SHP77 (cell line): ENCODE measurements around the gene SAMD11.
"Not testable (repeated sequence)": the region's sequence is repeated elsewhere in the genome, so short reads cannot be mapped to it uniquely, and the experiment has no call there.

ENCODE experiments used
- DNase-seq, 2 experiments: peaks; one replicate each; lab custom pipeline; 2025; lab: John Stamatoyannopoulos, UW

Gene SAMD11

DNA sequence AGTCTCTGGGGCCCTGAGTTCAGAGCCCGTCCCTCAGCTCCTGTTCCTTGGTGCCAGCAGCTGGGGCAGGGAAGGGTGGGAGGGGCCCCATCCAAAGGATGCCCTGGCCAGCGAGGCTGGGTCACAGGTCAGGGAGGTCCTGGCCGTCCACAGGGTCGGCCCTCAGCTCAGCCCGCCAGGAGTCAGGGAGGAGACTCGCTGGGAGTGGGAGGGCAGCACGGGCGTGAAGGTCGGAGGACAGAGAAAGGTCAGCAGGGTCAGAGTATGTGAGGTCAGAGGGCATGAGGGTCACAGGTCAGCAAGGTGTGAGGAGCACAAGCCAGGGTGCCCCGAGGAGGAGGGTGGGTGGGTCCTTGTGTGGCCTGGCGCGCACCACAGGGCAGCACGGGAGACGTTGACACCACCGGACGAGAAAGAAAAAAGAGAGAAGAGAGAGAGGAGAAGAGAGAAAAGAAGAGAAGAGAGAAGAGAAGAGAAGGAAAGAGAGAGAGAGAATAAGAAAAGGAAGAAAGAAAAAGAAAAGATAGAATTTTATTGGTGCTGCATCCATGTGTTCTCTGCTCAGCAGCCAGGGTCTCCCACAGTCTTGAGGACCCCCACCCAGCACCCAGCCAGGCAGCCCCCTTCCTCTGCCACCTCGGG lies 51.1 kb downstream of the SAMD11 start:
- no peak for DNase-seq

DNA sequence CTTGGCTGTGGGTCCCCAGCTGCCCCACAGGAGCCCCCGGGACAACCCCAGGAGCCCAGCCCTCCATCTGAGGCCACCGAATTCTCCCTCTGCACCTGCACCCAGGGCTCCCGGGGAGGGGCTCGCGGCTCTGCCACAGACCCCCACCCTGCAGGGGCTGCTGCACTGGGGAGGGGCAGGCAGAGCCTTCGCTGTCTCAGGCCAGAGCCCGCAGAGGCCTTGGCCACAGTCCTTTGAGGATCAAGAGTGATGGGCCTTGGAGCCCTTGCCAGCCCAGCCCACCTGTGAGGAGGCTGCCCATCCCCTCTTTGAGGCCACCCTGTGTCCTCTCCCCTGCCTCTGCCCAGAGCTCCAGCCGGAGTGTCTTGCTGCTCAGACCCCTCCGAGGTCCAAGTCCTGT lies 51.6 kb downstream of the SAMD11 start:
- no peak for DNase-seq

DNA sequence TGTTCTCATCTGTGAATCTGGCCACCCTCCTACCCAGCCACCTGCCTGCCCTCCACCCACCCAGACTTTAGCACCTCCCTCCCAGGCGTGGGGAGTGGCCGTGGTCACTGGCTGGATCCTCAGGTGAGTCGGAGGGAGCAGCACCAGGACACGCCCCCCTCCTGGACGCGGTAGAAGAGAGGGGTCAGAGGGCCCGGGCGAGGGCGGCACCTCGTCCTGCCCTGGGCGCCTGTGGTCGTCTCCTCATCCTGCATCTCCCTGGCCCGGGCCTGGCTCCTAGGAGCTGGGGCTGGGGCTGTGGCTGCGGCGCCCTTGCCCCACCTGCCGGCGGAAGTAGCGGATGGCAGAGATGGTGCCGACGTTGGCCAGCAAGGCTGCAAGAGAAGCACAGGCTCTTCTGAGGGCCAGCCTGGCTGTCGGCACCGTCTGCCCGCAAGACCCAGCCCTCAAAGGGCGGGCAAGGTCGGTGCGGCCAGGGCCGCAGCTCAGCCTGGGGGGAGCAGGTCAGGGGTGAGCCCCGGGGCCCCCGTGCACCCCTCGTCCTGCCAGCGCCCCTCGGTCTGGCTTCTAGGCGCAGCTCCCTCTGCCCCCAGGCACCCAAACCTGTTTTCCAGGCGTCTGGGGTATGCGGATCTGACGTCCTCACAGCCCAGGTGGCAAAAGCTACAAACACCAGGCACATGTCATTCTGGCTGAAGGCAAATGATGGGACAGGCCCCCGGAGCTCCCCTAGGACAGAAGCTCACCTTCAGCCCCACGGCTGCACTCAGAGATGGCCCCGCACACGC lies 52.4 kb downstream of the SAMD11 start:
- peak; percentile 57 to 75 for DNase-seq

DNA sequence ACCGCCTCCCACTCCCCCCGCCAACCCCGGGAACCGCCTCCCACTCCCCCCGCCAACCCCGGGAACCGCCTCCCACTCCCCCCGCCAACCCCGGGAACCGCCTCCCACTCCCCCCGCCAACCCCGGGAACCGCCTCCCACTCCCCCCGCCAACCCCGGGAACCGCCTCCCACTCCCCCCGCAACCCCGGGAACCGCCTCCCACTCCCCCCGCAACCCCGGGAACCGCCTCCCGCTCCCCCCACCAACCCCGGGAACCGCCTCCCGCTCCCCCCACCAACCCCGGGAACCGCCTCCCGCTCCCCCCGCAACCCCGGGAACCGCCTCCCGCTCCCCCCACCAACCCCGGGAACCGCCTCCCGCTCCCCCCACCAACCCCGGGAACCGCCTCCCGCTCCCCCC lies 53.1 kb downstream of the SAMD11 start:
- DNase-seq, result not testable (repeated sequence)

DNA sequence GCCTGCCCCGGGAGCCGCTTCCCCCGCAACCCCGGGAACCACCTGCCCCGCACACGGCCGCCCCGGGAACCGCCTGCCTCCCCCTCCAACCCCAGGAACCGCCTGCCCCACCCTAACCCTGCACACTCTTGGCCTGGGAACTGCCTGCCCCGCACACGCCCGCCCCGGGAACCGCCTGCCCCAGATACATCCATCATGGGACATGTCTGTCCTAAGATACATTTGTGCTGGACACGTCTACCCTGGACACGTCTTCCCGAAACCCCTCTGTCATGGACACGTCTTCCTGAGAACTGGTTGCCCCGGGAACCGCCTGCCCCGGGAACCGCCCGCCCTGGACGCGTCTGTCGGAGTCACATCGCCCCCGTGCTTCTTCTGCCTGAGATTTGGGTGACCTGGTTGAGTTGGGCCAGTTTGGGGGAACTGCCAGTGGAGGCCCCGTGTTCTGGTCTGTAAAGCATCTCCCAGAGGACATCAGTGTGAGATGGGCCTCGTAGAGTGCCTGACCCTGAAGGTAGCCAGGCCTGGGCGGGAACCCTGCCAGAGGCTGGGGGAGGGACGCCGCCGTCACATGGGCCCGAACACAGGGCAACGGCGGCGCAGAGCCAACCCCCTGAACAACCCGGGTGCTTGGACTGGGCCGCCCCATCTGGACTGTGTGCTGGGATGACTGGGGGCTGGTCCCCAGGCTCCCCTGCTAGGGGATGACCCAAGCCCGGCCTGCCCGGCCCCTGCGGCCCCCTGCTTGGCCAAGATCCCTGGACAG lies 54.5 kb downstream of the SAMD11 start:
- no peak for DNase-seq

DNA sequence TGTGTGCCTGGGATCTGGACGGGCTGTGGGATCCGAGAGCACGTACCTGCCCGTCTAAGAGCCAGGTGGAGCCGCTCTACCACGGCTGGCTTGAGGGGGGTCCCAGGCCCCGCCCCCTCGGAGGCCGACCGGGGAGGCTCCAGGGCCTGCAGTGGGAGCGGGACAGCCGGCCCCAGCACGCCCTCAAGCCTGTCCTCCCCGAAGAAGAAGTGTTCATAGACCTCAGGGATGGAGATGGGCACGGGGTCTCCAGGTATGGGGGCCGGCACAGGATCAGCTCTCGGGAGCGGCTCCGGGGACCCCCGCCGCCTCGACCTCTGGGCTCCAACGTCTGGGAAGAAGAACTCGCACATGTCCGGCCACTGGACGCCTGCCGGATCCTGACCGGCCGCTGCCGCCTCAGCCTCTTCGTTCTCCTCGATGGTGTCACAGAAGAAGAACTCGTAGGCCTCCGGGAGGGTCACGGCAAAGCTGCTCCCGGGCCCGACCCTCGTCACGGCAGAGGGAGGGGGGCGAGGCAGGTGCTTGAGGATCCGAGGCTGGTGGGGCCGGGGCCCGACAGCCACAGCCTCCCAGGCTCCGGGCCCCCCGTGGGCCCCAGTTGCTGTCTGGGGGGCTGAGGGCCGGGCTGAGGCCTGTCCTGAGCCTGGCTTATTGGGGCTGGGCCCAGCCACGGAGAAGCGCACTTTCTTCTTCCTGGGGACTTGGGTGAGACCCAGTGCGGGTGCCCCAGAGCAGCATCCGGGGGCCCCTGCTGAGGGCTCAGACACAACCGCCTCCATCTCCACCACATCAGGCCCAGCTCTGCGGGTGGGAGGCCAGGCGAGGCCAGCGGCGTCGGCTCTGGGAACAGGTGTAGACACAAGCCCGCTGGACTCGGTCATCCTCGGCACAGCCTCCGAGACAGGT lies 55.4 kb downstream of the SAMD11 start:
- DNase-seq, result no peak

DNA sequence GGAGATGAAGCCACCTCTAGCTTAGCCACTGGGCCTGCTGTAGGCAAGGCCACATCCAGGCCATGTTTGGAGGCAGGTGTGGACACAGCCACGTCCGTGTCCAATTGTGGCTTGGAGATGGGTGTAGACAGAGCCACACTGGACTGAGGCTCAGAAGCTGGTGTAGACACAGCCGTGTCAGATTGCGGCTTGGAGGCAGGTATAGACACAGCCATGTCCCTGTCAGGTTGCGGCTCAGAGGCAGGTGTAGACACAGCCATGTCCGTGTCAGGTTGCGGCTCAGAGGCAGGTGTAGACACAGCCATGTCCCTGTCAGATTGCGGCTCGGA lies 56.0 kb downstream of the SAMD11 start:
- DNase-seq, result no peak

DNA sequence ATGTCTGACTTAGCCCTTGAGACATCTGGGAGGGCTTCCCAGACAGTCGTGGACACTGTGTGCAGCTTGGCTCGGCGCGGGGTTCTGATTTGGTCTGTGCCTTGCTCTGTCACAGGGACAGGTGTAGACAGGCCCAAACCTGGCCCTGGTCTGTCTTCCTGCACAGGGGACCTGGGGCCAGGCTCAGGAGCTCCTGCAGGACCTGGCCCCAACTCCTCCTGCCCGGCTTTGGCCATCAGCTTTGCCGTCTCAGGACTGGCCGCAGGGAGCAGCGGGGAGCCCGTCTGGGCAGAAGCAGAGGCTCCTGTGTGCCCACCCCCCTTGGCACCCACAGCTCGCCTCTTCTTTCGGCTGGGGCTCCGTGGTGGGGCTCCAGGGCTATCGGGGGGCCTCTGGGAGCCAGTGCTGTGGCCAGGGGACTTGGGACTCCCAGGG lies 56.4 kb downstream of the SAMD11 start:
- no peak for DNase-seq

DNA sequence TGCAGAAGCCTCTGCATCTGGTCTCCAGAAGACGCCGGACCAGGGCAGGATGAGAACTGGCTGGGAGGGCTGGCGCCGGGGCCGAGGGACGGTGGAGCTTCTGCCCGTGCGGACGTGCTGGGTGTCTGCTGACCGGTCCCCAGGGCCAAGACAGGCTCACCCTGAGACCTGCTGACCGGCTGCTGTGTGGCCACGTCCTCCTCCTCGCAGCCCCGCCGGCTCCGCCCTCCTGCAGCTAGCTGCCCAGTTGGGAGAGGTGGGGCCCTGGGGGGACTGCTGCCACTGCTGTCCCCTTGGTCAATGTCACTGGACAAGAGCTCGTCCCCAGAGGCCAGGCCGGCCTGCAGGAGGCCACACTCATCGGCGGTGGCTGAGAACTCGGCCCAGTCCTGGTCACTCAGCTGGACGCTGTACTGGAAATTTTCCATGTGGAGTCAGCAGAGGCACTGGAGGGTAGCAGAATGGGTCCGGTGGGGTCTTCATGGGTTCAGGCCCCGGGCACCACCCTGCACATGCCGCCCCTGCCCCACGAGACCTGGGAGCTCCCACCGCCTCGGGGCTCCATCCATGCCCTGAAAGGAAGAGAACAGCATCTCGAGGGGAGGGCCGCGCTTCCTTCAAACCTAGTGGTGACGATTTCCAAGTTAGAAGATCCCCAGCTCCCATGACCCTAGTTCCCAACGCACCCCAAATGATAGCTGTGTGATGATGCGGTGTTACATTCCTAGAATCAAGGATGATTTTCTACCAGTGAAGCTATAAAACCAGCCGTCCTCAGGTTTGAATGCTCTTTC lies 57.1 kb downstream of the SAMD11 start:
- no peak for DNase-seq

DNA sequence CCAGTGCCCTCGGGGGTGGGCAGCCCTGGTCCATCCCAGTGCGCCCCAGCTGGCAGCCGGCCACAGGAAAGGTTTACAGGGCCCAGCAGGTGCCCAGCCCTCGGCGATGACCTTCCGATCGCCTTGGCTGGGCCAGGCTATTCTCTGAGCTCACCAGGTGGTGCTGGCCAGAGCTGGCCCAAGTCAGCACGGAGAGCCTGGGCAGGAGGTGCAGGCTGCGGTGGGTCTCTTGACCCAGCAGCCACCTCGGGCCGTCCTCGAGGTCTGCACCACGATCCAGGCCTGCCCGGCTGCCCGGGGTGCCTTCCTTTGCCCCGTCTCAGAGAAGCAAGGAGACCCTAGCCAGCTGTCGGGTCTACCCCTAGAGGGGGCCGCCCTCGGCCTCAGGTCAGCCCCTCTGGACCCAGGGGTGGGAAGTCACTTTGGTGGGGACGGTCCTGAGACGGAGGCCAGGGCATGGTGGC lies 57.8 kb downstream of the SAMD11 start:
- no peak for DNase-seq

DNA sequence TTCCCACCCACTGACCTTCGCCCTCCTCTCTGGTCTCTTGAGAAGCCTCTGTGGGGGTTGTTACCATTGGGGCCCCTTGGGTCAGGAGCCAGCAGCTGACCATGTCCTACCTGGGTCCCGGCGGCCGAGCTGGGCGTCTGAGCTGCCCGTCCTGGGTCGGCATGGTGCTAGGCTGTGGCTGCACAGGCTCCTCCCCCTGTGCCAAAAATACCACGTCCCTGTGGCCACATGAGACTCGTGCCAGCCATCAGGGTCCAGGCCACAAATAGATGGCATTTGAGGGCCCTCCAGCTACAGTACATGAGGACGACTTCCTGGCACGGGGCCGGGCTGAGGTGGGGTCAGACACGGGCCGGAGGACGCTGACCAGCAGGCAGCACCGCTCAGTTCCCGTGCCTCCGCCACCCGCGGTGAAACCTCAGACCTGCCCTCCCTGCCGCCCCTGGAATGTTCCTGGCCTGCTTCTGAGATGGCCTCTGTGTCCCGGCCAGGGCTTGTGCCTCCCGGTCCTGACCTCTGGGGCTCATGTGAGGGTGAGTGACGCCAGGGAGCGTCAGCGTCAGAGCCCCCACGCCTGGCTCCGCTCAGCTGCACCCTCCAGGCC lies 58.3 kb downstream of the SAMD11 start, which contains the start of gene PERM1:
Gene PERM1, minus strand, starts transcription at position 139 of the 604 bp plus-strand sequence. CDS start 1,064 bp downstream, outside the sequence.
- no peak for DNase-seq

DNA sequence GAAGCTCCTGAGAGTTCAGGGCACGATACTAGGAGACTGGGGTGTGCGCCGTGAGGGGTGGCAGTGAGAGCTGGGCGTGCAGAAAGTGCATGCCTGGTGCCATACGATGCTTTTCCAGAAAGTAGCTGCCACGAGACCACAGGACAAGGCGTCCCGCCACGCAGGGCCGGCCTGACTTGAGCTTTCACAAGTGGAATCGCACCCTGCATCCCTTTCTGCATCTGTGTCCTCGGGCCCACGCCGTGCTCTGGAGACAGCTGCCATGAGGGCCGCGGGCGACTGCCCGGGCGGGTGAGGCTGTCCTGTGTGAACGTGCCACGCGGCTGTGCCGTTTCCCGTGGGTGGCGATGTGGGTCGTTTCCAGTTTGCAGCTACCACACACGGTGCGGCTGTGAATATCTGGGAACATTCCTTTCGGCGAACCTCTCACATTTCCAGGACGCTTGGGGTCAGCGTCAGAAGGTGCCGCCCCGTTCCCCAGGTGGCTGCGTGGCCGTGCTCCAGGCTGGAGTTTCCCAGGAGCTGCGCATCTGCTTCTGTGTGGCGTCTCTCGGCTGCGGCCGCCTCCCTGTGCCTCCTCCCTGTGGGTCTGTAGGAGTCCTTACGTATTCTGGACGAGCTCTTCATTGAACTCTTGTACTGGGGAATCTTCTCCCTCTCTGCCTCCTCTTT lies 59.2 kb downstream of the SAMD11 start:
- DNase-seq, result no peak

DNA sequence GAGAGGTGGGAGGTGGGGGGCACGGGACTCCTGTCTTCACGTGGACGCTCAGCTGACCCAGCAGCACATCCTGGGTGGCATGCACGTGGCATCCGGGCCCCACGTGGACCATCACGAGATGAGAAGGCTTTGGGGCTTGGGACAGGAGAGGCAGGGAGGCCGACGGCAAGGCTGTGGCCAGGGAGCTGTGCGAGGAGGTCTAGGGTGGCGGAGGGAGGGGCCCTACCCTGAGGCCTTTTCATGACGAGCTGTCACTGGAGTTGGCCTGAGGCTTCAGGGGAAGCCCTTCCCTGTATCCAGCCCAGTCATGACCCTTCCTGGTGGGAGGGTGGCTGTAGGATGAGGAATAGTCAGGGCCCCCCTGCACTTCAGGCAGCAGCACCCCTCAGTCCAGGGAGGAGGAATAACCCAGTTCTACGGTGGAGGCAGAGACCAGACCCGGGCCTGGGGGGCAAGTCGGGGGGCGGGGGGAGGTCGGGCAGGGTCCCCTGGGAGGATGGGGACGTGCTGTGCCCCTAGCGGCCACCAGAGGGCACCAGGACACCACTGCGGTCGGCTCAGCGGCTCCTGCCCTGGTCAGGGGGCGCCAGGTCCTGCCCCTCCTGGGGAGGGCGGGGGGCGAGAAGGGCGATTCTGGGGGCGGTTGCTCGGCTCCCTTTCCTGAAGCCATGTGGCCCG lies 60.2 kb downstream of the SAMD11 start:
- DNase-seq, result no peak

DNA sequence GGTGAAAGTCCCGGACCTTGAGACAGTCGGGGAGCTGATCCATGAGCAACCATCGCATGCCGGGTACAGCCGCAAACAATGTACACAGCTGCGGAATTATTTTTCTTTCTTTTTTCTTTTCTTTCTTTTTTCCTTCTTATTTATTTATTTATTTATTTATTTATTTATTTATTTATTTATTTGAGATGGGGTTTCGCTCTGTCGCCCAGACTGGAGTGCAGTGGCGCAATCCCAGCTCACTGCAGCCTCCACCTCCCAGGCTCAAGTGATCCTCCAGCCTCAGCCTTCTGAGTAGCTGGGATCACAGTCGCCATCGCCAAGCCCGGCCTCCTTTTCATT lies 60.7 kb downstream of the SAMD11 start:
- DNase-seq, result no peak

DNA sequence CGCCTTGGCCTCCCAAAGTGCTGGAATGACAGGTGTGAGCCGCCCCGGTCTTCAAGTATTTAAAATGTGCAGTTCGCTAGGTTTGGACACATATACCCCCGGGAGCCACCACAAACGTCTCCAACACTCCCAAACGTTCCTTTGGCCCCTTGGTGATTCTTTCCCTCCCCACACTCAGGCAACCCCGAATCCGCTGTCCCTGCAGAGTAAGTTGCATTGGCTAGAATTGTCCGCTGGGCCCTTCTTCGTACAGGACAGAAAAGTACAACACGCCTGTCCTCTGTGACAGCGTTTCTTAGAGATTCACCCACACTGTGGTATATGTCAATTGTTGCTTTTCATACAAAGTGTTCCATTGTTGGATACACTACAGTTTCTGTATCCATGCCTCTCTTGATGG lies 61.4 kb downstream of the SAMD11 start:
- no peak for DNase-seq

DNA sequence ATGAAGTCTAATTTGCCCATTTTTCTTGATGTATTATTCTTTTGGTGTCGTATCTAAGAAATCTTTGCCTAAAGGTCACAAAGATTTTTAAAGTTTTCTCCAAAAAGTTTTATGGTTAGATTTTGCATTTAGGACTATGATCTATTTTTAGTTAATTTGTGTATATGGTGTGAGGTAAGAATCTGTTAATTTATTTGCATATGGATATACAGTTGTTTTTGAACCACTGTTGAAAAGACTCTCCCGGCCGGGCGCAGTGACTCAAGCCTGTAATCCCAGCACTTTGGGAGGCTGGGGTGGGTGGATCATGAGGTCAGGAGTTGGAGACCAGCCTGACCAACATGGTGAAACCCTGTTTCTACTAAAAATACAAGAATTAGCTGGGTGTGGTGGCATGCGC lies 64.3 kb downstream of the SAMD11 start:
- not testable (repeated sequence) for DNase-seq

DNA sequence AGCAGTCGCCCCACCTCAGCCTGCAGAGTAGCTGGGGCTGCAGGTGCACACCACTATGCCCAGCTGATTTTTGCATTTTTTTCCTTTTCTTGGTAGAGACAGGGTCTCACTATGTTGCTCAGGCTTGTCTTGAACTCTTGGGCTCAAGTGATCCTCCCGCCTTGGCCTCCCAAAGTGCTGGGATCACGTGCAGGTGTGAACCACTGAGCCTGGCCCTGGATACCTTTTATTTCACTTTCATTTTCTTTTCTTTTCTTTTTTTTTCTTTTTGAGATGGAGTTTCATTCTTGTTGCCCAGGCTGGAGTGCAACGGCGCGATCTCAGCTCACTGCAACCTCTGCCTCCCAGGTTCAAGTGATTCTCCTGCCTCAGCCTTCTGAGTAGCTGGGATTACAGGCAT lies 67.6 kb downstream of the SAMD11 start:
- DNase-seq, result not testable (repeated sequence)

DNA sequence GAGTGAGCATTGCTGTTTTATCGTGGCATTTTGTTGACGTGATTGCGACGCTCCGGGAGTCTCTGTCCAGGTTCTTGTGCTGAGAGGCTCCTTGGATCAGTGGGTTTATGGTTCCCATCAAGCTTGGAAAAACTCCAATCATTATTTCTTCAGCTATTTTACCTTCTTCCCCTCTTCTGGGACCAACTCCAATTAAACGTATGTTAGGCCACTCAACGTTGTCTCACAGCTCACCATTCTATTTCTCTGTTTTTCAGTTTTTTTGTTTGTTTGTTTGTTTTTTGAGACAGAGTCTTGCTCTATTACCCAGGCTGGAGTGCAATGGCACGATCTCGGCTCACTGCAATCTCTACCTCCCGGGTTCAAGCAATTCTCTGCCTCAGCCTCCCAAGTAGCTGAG lies 68.2 kb downstream of the SAMD11 start:
- DNase-seq, result no peak

DNA sequence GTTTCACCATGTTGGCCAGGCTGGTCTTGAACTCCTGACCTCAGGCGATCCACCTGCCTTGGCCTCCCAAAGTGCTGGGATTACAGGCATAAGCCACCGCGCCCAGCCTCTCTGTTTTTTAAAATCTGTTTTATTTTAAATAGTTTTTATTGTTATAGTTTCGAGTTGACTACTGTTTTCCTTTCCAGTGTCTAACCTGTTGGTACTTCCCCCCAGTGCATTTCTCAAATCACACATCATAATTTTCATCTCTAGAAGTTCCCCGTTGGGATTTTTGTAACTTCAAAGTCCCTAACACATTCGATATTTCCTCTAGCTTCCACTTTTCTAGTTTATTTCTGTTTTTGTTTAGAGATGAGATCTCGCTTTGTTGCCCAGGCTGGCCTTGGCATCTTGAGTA lies 68.6 kb downstream of the SAMD11 start:
- no peak for DNase-seq
